NOMO-1 treated with dmso at 0.1 percent for 144 hours (cell line): Measurements from ENCODE around the gene AK1.

Experiments used
- DNase-seq: peaks from one replicate; lab custom pipeline; 2025; ENCODE audit not compliant: unreplicated experiment; lab: John Stamatoyannopoulos, UW

AK1 gene

GRCh38 chr9:127877566-127877998 is at the start of gene AK1:
AK1 (minus strand) TSS chr9:127877675; CDS start chr9:127874617, 3,058 bp downstream.
- DNase-seq: no peak

GRCh38 chr9:127926906-127927200 is 49.4 kb upstream of the AK1 start:
- no peak for DNase-seq

- DNase-seq: no peak
Observed at GRCh38 chr9:127925959-127926905, 48.8 kb upstream of the AK1 start.

GRCh38 chr9:127924736-127925444 is 47.4 kb upstream of the AK1 start:
- DNase-seq: no peak

- DNase-seq: no peak
Observed at GRCh38 chr9:127923771-127924170, 46.3 kb upstream of the AK1 start.

- no peak for DNase-seq
Observed at GRCh38 chr9:127923046-127923445, 45.6 kb upstream of the AK1 start.

- DNase-seq: peak; percentile 17
Observed at GRCh38 chr9:127921557-127922120, 44.2 kb upstream of the AK1 start.

- DNase-seq: no peak
Observed at GRCh38 chr9:127920794-127921193, 43.3 kb upstream of the AK1 start.

GRCh38 chr9:127919253-127919815 is 41.9 kb upstream of the AK1 start:
- DNase-seq: peak; percentile 27

- no peak for DNase-seq
Observed at GRCh38 chr9:127918183-127919107, 41.0 kb upstream of the AK1 start.

GRCh38 chr9:127917603-127918002 is 40.1 kb upstream of the AK1 start:
- peak; percentile 33 for DNase-seq

GRCh38 chr9:127916720-127917581 is 39.5 kb upstream of the AK1 start, which contains the start of gene ST6GALNAC4:
ST6GALNAC4 (minus strand) TSS chr9:127917041; CDS start chr9:127916419, 622 bp downstream.
- peak; percentile 81 for DNase-seq

GRCh38 chr9:127915801-127916719 is 38.6 kb upstream of the AK1 start:
- DNase-seq: no peak

- no peak for DNase-seq
Observed at GRCh38 chr9:127915325-127915752, 37.9 kb upstream of the AK1 start.

- DNase-seq: no peak
Observed at GRCh38 chr9:127913682-127914081, 36.2 kb upstream of the AK1 start.

- DNase-seq: no peak
Observed at GRCh38 chr9:127912882-127913281, 35.4 kb upstream of the AK1 start.

GRCh38 chr9:127912296-127912695 is 34.8 kb upstream of the AK1 start:
- no peak for DNase-seq

- no peak for DNase-seq
Observed at GRCh38 chr9:127910613-127911205, 33.2 kb upstream of the AK1 start.
